Right lobe of liver (tissue), 6 donors: ENCODE data around the gene INPP5D. TPM values are rescaled to one million over a fixed set of nuclear protein-coding genes. Genes with fewer than 3 reads are reported as not detected.
A peak's percentile ranks its signal among the peaks of the same experiment; 100 is the strongest.
"Not testable (repeated sequence)": the region's sequence is repeated elsewhere in the genome, so short reads cannot be mapped to it uniquely, and the experiment has no call there.

ENCODE experiments used
- ATAC-seq, 4 donors: fragments of 200-7000 bp; cut with Tn5 transposase; one replicate each; pipeline ENCODE4 v1.9.1; 2020; ENCODE audit warnings: mild to moderate bottlenecking in 4 of 4, moderate library complexity in 4 of 4
- DNase-seq, 3 donors: peaks; one replicate each; pipeline ENCODE4 v3.0.0-alpha.2; 2020
- H3K27ac ChIP-seq, 3 donors: fragments of 200-600 bp; one replicate each; pipeline ENCODE4 v1.8.0; 2022
- H3K27me3 ChIP-seq, 2 donors: fragments of 200-600 bp; one replicate each; pipeline ENCODE4 v1.8.0; 2022
- H3K36me3 ChIP-seq, 4 donors: fragments of 200-600 bp; sonication (generic) in 1 of 4; one replicate each; pipeline versions ENCODE4 v1.5.1 to v1.8.0; 2017 to 2022; ENCODE audit warnings: control low read depth in 1 of 4
- H3K4me1 ChIP-seq, 4 donors: fragments of 200-600 bp; sonication (generic) in 1 of 4; one replicate each; pipeline versions ENCODE4 v1.5.1 to v1.8.0; 2017 to 2022; ENCODE audit warnings: control low read depth in 1 of 4
- H3K4me3 ChIP-seq, 3 donors: fragments of 200-600 bp; one replicate each; pipeline ENCODE4 v1.8.0; 2022
- H3K9me3 ChIP-seq, 4 donors: fragments of 200-600 bp; sonication (generic) in 1 of 4; one replicate each; pipeline versions ENCODE4 v1.5.1 to v1.8.0; 2017 to 2022; ENCODE audit warnings: control low read depth in 1 of 4
- CTCF ChIP-seq, 4 donors: fragments of 200-600 bp in 3 of 4; fragments of 450-650 bp in 1 of 4; IDR thresholded peaks; one replicate each; pipeline versions ENCODE4 v1.5.1 to v1.8.0; 2016 to 2022; ENCODE audit warnings: antibody characterized with exemption in 4 of 4, mild to moderate bottlenecking in 2 of 4
- POLR2A ChIP-seq: fragments of 450-650 bp; IDR thresholded peaks from one replicate; pipeline ENCODE4 v1.6.1; 2017; ENCODE audit warnings: antibody characterized with exemption, mild to moderate bottlenecking
- WGBS: methylation state at CpG from one replicate; pipeline ENCODE4 v1.1.6; 2018; ENCODE audit warnings: low coverage, low lambda C conversion rate; ENCODE audit not compliant: insufficient coverage; ENCODE audit errors: missing lambda C conversion rate; 5-methylcytosine and 5-hydroxymethylcytosine counted together
- intact Hi-C, 2 donors: fragments of 100-400 bp; cut with DNase I; formaldehyde crosslinking; loops; one replicate each; pipeline versions ENCODE4 v1.11.2 to v1.14.1; 2022
- total RNA-seq, 6 experiments: library from RNA; depleted of rRNA in 2 of 6; stranded (reverse); fragments of >200 nt in 2 of 6; fragmentation: NEBNext Ultra II Directional in 3 of 6; extraction: Animal tissue kit (Norgen Biotek cat#: 25700) in 3 of 6; gene quantifications; one replicate each; pipeline versions ENCODE4 v1.1.0 to v1.2.4, GENCODE V29; 2016 to 2023
- donor health status: DM: no; HTN: yes; CAD: no.
- donor health status: DM: no; HTN: no; CAD: no.
- donor health status: DM: no; HTN: no; CAD: no.
- donor health status: DM: no; HTN: yes; CAD: no.
- donor health status: DM: no; HTN: yes; CAD: no.

Gene INPP5D
- total RNA-seq, 6 experiments from 2014 or later = 3.5 to 8.1 (median 5.5) TPM

- TF ChIP-seq CTCF (IDR thresholded peaks at IDR 0.05) (no peak), POLR2A (no peak)
- H3K27ac ChIP-seq = no peak overlapping the region
- no peak for ATAC-seq
- WGBS = 83% methylated on average over 1 of the region's 2 CpGs
- no peak overlapping the region for H3K4me3 ChIP-seq
- H3K36me3 ChIP-seq = no peaks in the 10 kb centered on the region
- H3K27me3 ChIP-seq = no peaks in the 10 kb centered on the region
- no peaks in the 10 kb centered on the region for H3K4me1 ChIP-seq
- H3K9me3 ChIP-seq = no peaks in the 10 kb centered on the region
- peak in 1 of 3 donors; percentile 35 for DNase-seq
- intact Hi-C loops = no loop called here
Measured at GRCh38 chr2:233120459-233120858, 60.3 kb downstream of the INPP5D start.

GRCh38 chr2:233121856-233122255 lies 61.7 kb downstream of the INPP5D start:
- TF ChIP-seq CTCF (IDR thresholded peaks at IDR 0.05) = no peak
- TF ChIP-seq POLR2A = no peak
- Histone ChIP-seq H3K9me3 (no peaks in the 10 kb centered on the region), H3K4me1 (no peaks in the 10 kb centered on the region), H3K27ac (no peak overlapping the region), H3K4me3 (no peak overlapping the region), H3K36me3 (no peaks in the 10 kb centered on the region), H3K27me3 (no peaks in the 10 kb centered on the region)
- DNase-seq (peak in 1 of 3 donors; percentile 31), ATAC-seq (no peak)
- intact Hi-C loops = no loop called here
- WGBS = 75% methylated on average over 4 of the region's 13 CpGs

- no peak for DNase-seq
- no peaks in the 10 kb centered on the region for H3K9me3 ChIP-seq
- 80% methylated on average over 4 of the region's 5 CpGs for WGBS
Measured at GRCh38 chr2:233122541-233122940, 62.4 kb downstream of the INPP5D start.

GRCh38 chr2:233123576-233123975 lies 63.4 kb downstream of the INPP5D start:
- H3K4me3 ChIP-seq, H3K4me1 ChIP-seq, H3K9me3 ChIP-seq, H3K27ac ChIP-seq, H3K36me3 ChIP-seq, DNase-seq, H3K27me3 ChIP-seq, ATAC-seq, intact Hi-C loops: not testable (repeated sequence)
- 71% methylated on average over 2 of the region's 2 CpGs for WGBS

More at GRCh38 chr2:233122541-233122940, 62.4 kb downstream of the INPP5D start:
- H3K4me3 ChIP-seq = no peak overlapping the region
- no peak overlapping the region for H3K27ac ChIP-seq
- ATAC-seq = no peak
- intact Hi-C loops = no loop called here
- no peaks in the 10 kb centered on the region for H3K4me1 ChIP-seq
- H3K27me3 ChIP-seq = no peaks in the 10 kb centered on the region
- no peaks in the 10 kb centered on the region for H3K36me3 ChIP-seq
- TF ChIP-seq POLR2A (no peak), CTCF (IDR thresholded peaks at IDR 0.05) (no peak)

- intact Hi-C loops = no loop called here
- H3K27ac ChIP-seq = no peak overlapping the region
- no peaks in the 10 kb centered on the region for H3K36me3 ChIP-seq
- ATAC-seq (peak; percentile 45 to 82 (median 58)), DNase-seq (no peak)
- no peak for TF ChIP-seq CTCF (IDR thresholded peaks at IDR 0.05)
- no peak for TF ChIP-seq POLR2A
- no peaks in the 10 kb centered on the region for H3K27me3 ChIP-seq
- no peaks in the 10 kb centered on the region for H3K9me3 ChIP-seq
- H3K4me1 ChIP-seq = no peaks in the 10 kb centered on the region
- 82% methylated on average over 7 of the region's 21 CpGs for WGBS
- no peak overlapping the region for H3K4me3 ChIP-seq
Measured at GRCh38 chr2:233124421-233125080, 64.4 kb downstream of the INPP5D start.
